Effector memory CD4-positive, alpha-beta T cell (primary cell): ENCODE data around the gene EP400.
A peak's percentile ranks its signal among the peaks of the same experiment; 100 is the strongest.

Experiments
- DNase-seq, 3 donors: peaks; one replicate each; pipeline ENCODE4 v3.0.0-alpha.2; 2020
- H3K27ac ChIP-seq: 2 replicates; pipeline ENCODE4 v1.7.0; 2013; ENCODE audit warnings: mild to moderate bottlenecking, low read length, moderate library complexity; ENCODE audit not compliant: insufficient read depth, poor library complexity, severe bottlenecking
- H3K27me3 ChIP-seq: replicated peaks from 2 replicates; pipeline ENCODE4 v1.7.0; 2013; ENCODE audit warnings: mild to moderate bottlenecking, low read length; ENCODE audit not compliant: insufficient read depth, control insufficient read depth, poor library complexity, severe bottlenecking
- H3K36me3 ChIP-seq: 2 replicates; pipeline ENCODE4 v1.7.0; 2013; ENCODE audit warnings: mild to moderate bottlenecking, low read length, moderate library complexity; ENCODE audit not compliant: control insufficient read depth, insufficient read depth
- H3K4me1 ChIP-seq: 2 replicates; pipeline ENCODE4 v1.7.0; 2013; ENCODE audit warnings: low read length, mild to moderate bottlenecking; ENCODE audit not compliant: control insufficient read depth, insufficient read depth, poor library complexity, severe bottlenecking
- H3K4me3 ChIP-seq: 2 replicates; pipeline ENCODE4 v1.7.0; 2013; ENCODE audit warnings: low read length, low read depth, mild to moderate bottlenecking; ENCODE audit not compliant: insufficient read depth, poor library complexity, severe bottlenecking
- H3K9me3 ChIP-seq: 2 replicates; pipeline ENCODE4 v1.7.0; 2013; ENCODE audit warnings: mild to moderate bottlenecking, low read length, moderate library complexity; ENCODE audit not compliant: control insufficient read depth
- total RNA-seq, 3 donors: gene quantifications; one replicate each; lab custom pipeline; 2026; lab: John Stamatoyannopoulos, UW

The EP400 gene
- total RNA-seq, result 83.3 to 150 (median 109) reads per million in 3 donors

- Histone ChIP-seq H3K4me1 (peaks cover 7% of the 10 kb centered on the region), H3K27ac (peak within 1 kb of the TSS; percentile 75), H3K27me3 (no peaks in the 10 kb centered on the region), H3K36me3 (peaks cover 4% of the 10 kb centered on the region), H3K4me3 (peak within 1 kb of the TSS; percentile 78), H3K9me3 (no peaks in the 10 kb centered on the region)
- DNase-seq, result peak; percentile 90 to 96 (median 92)
Measured at GRCh38 chr12:131949431-131950181, at the start of gene EP400. Gene EP400, plus strand, starts transcription at chr12:131949942. Its CDS starts 10,678 bp downstream, at chr12:131960620.

- no peak overlapping the region for H3K27ac ChIP-seq
- no peak for DNase-seq
- H3K27me3 ChIP-seq, result no peaks in the 10 kb centered on the region
- H3K4me1 ChIP-seq, result peaks cover 22% of the 10 kb centered on the region
- H3K9me3 ChIP-seq, result no peaks in the 10 kb centered on the region
- H3K36me3 ChIP-seq, result peaks cover 3% of the 10 kb centered on the region
- no peak overlapping the region for H3K4me3 ChIP-seq
Measured at GRCh38 chr12:131900397-131900796, 49.3 kb upstream of the EP400 start.

GRCh38 chr12:131901431-131902331 is 48.1 kb upstream of the EP400 start:
- no peak overlapping the region for H3K4me3 ChIP-seq
- no peak overlapping the region for H3K27ac ChIP-seq
- no peaks in the 10 kb centered on the region for H3K27me3 ChIP-seq
- DNase-seq, result no peak
- H3K36me3 ChIP-seq, result peaks cover 3% of the 10 kb centered on the region
- peaks cover 12% of the 10 kb centered on the region for H3K4me1 ChIP-seq
- H3K9me3 ChIP-seq, result no peaks in the 10 kb centered on the region

GRCh38 chr12:131902332-131903241 is 47.2 kb upstream of the EP400 start:
- no peaks in the 10 kb centered on the region for H3K9me3 ChIP-seq
- peaks cover 7% of the 10 kb centered on the region for H3K4me1 ChIP-seq
- no peak overlapping the region for H3K4me3 ChIP-seq
- no peak overlapping the region for H3K27ac ChIP-seq
- no peaks in the 10 kb centered on the region for H3K27me3 ChIP-seq
- no peak for DNase-seq
- H3K36me3 ChIP-seq, result peaks cover 3% of the 10 kb centered on the region

GRCh38 chr12:131903270-131904255 is 46.2 kb upstream of the EP400 start:
- no peak for DNase-seq
- peaks cover 3% of the 10 kb centered on the region for H3K36me3 ChIP-seq
- no peak overlapping the region for H3K27ac ChIP-seq
- H3K4me3 ChIP-seq, result no peak overlapping the region
- peaks cover 7% of the 10 kb centered on the region for H3K4me1 ChIP-seq
- H3K27me3 ChIP-seq, result no peaks in the 10 kb centered on the region
- no peaks in the 10 kb centered on the region for H3K9me3 ChIP-seq

GRCh38 chr12:131904346-131904745 is 45.4 kb upstream of the EP400 start:
- Histone ChIP-seq H3K4me1 (peaks cover 7% of the 10 kb centered on the region), H3K9me3 (no peaks in the 10 kb centered on the region), H3K36me3 (peaks cover 9% of the 10 kb centered on the region), H3K4me3 (no peak overlapping the region), H3K27ac (no peak overlapping the region), H3K27me3 (no peaks in the 10 kb centered on the region)
- no peak for DNase-seq

- Histone ChIP-seq H3K4me1 (peaks cover 7% of the 10 kb centered on the region), H3K27me3 (no peaks in the 10 kb centered on the region), H3K4me3 (no peak overlapping the region), H3K27ac (no peak overlapping the region), H3K36me3 (peaks cover 12% of the 10 kb centered on the region), H3K9me3 (no peaks in the 10 kb centered on the region)
- DNase-seq, result no peak
Measured at GRCh38 chr12:131905081-131905629, 44.6 kb upstream of the EP400 start.

GRCh38 chr12:131905630-131906091 is 44.1 kb upstream of the EP400 start:
- no peaks in the 10 kb centered on the region for H3K27me3 ChIP-seq
- H3K36me3 ChIP-seq, result peaks cover 17% of the 10 kb centered on the region
- H3K4me3 ChIP-seq, result no peak overlapping the region
- DNase-seq, result no peak
- H3K4me1 ChIP-seq, result peaks cover 7% of the 10 kb centered on the region
- no peak overlapping the region for H3K27ac ChIP-seq
- H3K9me3 ChIP-seq, result no peaks in the 10 kb centered on the region
